ENCODE measurements around the gene C1orf53.

The C1orf53 gene

DNA sequence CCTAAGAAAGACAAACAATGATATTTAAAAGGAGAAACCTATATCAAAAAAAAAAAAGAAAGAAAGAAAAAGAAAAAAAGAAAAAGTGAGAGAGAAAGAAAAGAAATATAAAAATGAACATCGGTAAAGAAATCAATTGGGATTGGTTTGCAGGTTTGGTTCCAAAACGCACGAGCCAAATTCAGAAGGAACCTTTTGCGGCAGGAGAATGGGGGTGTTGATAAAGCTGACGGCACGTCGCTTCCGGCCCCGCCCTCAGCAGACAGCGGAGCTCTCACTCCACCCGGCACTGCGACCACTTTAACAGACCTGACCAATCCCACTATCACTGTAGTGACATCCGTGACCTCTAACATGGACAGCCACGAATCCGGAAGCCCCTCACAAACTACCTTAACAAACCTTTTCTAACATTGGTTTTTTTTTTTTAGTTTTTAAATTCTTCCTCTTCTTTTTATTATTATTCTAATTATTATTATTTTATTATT, 26.5 kb downstream of the C1orf53 start:
- TF ChIP-seq TEAD4 (IDR thresholded peaks at IDR 0.05) (no peak), TAF1 (IDR thresholded peaks at IDR 0.05; ENCODE audit: low read depth) (no peak), EGR1 (IDR thresholded peaks at IDR 0.05) (no peak), TCF12 (IDR thresholded peaks at IDR 0.05; ENCODE audit: low read depth) (no peak), ZBTB7A (IDR thresholded peaks at IDR 0.05; ENCODE audit: low read depth) (no peak), RAD21 (IDR thresholded peaks at IDR 0.05; ENCODE audit: low read depth) (no peak), YY1 (IDR thresholded peaks at IDR 0.05; ENCODE audit: low read depth) (no peak), NFIC (IDR thresholded peaks at IDR 0.05) (no peak), EP300 (IDR thresholded peaks at IDR 0.05; ENCODE audit: borderline replicate concordance) (no peak), FOXM1 (IDR thresholded peaks at IDR 0.05; ENCODE audit: borderline replicate concordance, low read depth) (no peak), CREB1 (IDR thresholded peaks at IDR 0.05; ENCODE audit: low read depth) (no peak), CEBPB (IDR thresholded peaks at IDR 0.05) (no peak)
- TF ChIP-seq, protein P1, sequence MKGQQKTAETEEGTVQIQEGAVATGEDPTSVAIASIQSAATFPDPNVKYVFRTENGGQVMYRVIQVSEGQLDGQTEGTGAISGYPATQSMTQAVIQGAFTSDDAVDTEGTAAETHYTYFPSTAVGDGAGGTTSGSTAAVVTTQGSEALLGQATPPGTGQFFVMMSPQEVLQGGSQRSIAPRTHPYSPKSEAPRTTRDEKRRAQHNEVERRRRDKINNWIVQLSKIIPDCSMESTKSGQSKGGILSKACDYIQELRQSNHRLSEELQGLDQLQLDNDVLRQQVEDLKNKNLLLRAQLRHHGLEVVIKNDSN (IDR thresholded peaks at IDR 0.05), result no peak
- TF ChIP-seq, protein P2, sequence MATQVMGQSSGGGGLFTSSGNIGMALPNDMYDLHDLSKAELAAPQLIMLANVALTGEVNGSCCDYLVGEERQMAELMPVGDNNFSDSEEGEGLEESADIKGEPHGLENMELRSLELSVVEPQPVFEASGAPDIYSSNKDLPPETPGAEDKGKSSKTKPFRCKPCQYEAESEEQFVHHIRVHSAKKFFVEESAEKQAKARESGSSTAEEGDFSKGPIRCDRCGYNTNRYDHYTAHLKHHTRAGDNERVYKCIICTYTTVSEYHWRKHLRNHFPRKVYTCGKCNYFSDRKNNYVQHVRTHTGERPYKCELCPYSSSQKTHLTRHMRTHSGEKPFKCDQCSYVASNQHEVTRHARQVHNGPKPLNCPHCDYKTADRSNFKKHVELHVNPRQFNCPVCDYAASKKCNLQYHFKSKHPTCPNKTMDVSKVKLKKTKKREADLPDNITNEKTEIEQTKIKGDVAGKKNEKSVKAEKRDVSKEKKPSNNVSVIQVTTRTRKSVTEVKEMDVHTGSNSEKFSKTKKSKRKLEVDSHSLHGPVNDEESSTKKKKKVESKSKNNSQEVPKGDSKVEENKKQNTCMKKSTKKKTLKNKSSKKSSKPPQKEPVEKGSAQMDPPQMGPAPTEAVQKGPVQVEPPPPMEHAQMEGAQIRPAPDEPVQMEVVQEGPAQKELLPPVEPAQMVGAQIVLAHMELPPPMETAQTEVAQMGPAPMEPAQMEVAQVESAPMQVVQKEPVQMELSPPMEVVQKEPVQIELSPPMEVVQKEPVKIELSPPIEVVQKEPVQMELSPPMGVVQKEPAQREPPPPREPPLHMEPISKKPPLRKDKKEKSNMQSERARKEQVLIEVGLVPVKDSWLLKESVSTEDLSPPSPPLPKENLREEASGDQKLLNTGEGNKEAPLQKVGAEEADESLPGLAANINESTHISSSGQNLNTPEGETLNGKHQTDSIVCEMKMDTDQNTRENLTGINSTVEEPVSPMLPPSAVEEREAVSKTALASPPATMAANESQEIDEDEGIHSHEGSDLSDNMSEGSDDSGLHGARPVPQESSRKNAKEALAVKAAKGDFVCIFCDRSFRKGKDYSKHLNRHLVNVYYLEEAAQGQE (IDR thresholded peaks at IDR 0.05; ENCODE audit: low read depth), result no peak
- TF ChIP-seq, protein P3, sequence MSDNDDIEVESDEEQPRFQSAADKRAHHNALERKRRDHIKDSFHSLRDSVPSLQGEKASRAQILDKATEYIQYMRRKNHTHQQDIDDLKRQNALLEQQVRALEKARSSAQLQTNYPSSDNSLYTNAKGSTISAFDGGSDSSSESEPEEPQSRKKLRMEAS (IDR thresholded peaks at IDR 0.05), result no peak

DNA sequence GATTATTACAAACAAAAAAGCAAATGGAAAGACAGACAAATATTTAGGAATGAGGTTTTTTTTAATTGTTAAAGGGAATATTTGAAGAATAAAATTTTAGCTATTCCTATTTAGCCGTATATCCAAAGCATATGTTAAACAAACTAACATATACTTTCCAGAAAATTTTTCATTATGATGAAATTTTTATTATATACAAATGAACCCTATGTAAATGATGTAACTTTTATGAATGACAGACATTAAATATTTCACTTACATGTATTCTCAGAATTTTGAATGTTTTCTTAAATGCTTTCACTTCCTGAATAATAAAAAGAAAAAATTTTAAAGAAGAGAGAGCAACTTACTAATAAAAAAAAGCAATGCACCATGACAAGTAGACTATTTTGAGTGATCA, 30.6 kb downstream of the C1orf53 start:
- no peak for TF ChIP-seq ZBTB7A (IDR thresholded peaks at IDR 0.05; ENCODE audit: low read depth)
- TF ChIP-seq, protein P2 (IDR thresholded peaks at IDR 0.05; ENCODE audit: low read depth), result no peak
- no peak for TF ChIP-seq CEBPB (IDR thresholded peaks at IDR 0.05)
- TF ChIP-seq EP300 (IDR thresholded peaks at IDR 0.05; ENCODE audit: borderline replicate concordance), result no peak
- no peak for TF ChIP-seq FOXM1 (IDR thresholded peaks at IDR 0.05; ENCODE audit: borderline replicate concordance, low read depth)
- no peak for TF ChIP-seq NFIC (IDR thresholded peaks at IDR 0.05)
- TF ChIP-seq TEAD4 (IDR thresholded peaks at IDR 0.05), result no peak
- no peak for TF ChIP-seq CREB1 (IDR thresholded peaks at IDR 0.05; ENCODE audit: low read depth)
- TF ChIP-seq, protein P3 (IDR thresholded peaks at IDR 0.05), result no peak
- TF ChIP-seq EGR1 (IDR thresholded peaks at IDR 0.05), result no peak

DNA sequence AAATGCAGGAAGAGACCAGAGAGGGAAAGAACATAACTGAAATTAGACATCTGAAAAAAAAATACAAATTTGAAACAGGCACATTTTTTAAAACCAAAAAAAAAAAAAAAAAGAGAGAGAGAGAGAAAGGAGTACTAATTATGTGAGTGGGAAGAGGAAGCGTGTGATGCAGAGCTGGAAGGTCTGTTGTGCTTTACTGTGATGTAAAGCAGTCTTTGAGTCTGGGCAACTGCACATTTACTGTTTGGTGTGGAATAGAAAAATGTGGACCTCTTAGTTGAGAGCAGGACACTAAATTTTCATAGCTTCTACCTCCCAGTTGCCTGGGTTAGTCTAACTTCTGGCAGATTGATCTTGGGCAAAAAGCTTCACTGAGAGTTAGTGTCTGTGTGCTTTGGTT, 31.2 kb downstream of the C1orf53 start:
- TF ChIP-seq FOXM1 (IDR thresholded peaks at IDR 0.05; ENCODE audit: borderline replicate concordance, low read depth), result no peak

DNA sequence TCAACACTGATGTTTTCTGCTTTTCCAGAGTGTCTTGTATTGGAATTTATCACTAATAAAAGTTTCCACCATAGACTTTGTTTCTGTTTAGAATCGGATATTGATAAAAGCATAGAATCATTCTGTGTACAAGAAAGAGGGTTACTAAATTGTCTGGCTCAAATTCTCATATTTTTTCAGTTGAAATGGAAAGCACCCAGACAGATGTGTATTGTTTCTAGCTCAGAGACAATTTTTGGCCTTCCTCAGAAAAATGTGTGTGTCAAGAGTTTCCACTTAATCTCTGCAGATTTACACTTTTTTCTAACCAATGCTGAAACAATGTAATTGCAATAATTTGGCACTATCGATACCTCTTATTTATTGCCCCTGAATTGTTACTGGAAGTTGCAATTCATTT, 35.0 kb downstream of the C1orf53 start:
- TF ChIP-seq, protein P3 (IDR thresholded peaks at IDR 0.05), result no peak
- TF ChIP-seq RAD21 (IDR thresholded peaks at IDR 0.05; ENCODE audit: low read depth) (no peak), CEBPB (IDR thresholded peaks at IDR 0.05) (no peak), TAF1 (IDR thresholded peaks at IDR 0.05; ENCODE audit: low read depth) (no peak), EGR1 (IDR thresholded peaks at IDR 0.05) (no peak), NFIC (IDR thresholded peaks at IDR 0.05) (no peak), CREB1 (IDR thresholded peaks at IDR 0.05; ENCODE audit: low read depth) (no peak), EP300 (IDR thresholded peaks at IDR 0.05; ENCODE audit: borderline replicate concordance) (no peak), TEAD4 (IDR thresholded peaks at IDR 0.05) (no peak), TCF12 (IDR thresholded peaks at IDR 0.05; ENCODE audit: low read depth) (no peak), FOXM1 (IDR thresholded peaks at IDR 0.05; ENCODE audit: borderline replicate concordance, low read depth) (no peak), YY1 (IDR thresholded peaks at IDR 0.05; ENCODE audit: low read depth) (no peak), ZBTB7A (IDR thresholded peaks at IDR 0.05; ENCODE audit: low read depth) (no peak)
- TF ChIP-seq, protein P2 (IDR thresholded peaks at IDR 0.05; ENCODE audit: low read depth), result no peak
- TF ChIP-seq, protein P1 (IDR thresholded peaks at IDR 0.05), result no peak
